Raji (cell line): ENCODE measurements around the gene ADRA1B.

ENCODE experiments used
- POLR2A ChIP-seq: IDR thresholded peaks from 2 replicates; pipeline ENCODE4 v1.6.1; 2011; ENCODE audit warnings: low read depth, low read length, control low read depth; ENCODE audit not compliant: insufficient read depth

ADRA1B gene

DNA sequence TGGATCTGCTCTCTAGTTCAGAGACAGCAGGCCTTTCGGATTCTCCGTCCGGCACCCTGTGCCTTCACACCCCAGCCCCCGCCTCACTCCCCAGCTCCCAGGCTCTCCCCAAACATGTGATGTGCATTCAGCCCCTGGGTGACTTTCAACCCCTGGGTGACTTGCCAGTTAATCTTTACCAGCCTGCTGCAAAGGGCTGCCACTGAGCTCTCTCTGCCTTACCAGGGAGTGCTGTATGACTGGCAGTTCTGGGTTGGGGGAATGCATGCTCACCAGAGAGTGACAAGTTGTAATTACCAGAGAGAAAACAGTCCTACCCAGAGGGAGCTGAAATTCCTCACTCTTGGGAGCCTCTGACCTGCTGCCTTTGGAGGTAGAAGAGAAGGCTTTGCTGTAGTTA, 4.9 kb upstream of the ADRA1B start:
- TF ChIP-seq POLR2A: no peak

DNA sequence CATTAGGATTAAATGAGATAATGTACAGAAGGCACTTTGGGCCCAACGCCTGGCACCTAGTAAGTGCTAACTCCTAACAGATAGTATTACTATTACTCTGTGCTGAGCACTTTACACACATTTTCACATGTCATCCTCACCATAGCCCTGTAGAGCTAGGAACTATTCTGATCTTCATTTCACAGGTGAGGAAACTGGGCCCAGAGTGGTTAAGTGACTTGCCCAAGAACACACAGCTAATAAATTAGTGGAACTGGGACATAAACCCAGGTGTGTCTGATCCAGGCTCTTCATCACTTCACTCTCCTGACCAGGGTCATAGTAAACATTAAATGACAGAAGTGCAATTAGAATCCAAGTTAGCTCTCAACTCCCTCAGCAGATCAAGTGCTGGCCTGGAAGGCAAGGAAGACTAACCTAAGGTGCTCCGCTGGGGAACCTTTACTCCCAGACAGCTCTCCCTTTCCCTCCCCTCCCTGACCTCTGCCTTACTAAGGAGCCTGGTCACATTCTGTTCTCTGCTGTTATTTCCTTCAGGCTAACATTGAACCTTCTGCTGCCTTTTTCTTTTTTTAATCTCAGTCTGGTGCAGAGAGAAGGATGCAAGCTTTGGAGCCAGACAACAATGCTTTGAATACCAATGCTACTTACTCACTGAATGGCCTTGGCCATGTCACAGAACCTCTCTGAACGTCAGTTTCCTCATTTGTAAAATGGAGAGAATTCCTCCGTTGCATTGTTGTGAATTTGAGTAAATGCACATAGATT, 4.1 kb upstream of the ADRA1B start:
- TF ChIP-seq POLR2A: no peak

DNA sequence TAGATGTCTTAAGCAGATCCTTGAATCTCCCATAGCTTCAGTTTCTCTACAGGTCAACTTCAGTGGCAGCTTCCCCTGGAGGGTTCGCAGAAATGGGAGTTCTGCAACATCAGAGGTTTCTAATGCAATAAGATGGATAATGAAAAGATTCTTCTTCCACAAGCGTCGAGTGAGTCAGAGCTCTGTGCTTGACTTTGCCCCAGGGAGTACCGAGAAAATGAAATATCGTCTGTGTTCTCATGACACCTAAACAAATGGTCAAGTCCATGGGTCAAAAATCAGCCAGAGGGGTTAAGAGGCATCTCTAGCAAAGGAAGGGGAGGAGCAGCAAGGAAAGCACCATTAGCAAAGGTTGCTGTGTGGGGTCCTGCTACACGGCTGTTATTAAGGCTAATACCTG, 3.2 kb upstream of the ADRA1B start:
- no peak for TF ChIP-seq POLR2A

DNA sequence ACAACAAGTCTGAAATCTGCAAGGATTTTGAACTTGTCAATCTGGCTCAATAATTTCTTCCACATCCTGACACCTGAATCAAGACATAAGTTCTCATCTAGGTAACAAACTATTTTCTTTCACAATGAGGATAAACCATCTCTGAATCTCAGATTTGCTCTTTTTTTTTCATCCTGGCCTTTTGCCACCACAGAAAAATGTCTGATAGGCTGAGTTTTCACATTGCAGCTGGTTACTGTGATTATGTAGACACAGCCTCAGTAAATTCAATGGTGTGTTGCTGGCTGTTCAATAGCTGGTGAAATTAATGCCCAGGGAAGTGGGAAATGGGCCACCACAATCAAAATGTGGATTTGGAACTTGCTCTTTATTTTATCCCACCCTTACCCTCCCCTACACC, 2.8 kb upstream of the ADRA1B start:
- TF ChIP-seq POLR2A: no peak

DNA sequence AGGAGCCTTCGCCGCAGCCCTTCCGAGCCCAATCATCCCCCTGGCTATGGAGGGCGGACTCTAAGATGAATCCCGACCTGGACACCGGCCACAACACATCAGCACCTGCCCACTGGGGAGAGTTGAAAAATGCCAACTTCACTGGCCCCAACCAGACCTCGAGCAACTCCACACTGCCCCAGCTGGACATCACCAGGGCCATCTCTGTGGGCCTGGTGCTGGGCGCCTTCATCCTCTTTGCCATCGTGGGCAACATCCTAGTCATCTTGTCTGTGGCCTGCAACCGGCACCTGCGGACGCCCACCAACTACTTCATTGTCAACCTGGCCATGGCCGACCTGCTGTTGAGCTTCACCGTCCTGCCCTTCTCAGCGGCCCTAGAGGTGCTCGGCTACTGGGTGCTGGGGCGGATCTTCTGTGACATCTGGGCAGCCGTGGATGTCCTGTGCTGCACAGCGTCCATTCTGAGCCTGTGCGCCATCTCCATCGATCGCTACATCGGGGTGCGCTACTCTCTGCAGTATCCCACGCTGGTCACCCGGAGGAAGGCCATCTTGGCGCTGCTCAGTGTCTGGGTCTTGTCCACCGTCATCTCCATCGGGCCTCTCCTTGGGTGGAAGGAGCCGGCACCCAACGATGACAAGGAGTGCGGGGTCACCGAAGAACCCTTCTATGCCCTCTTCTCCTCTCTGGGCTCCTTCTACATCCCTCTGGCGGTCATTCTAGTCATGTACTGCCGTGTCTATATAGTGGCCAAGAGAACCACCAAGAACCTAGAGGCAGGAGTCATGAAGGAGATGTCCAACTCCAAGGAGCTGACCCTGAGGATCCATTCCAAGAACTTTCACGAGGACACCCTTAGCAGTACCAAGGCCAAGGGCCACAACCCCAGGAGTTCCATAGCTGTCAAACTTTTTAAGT, 819 bp downstream of the ADRA1B start:
- no peak for TF ChIP-seq POLR2A

DNA sequence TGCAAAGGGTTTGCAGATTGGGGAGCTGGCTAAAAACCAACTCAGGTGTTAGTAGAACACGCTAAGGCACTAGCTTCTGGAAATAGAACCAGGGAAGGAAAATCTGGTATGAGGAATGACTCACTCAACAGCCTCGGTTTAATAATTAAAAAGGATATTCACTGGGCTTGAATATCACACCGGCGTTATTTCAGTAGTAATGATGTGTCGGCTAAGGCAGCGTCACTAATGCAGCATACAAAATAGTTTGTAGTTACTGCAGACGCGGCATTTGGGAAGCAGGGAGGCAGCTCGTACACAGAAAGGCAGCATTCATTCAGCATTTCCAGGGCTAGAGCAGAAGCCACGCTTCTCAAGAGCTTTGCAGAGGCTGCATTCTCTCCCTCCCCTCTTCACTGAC, 1.7 kb downstream of the ADRA1B start:
- no peak for TF ChIP-seq POLR2A

DNA sequence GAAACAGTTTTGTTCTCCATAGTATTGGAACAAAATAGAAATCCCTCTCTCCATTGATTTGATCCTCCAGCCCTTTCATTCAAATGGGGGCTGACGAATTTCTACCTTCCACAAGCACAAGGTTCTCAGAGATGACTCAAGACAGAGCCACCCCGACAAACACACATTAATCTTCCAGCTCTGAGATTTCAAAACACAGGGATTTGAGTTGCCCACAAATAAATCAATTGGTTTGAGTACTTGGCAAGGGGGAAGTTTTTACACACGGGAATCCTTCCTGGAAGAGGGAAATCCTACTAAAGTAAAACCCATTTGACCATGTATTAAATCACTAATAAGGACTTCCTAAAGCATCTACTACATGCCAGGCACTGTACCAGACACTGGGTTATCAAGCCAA, 5.4 kb downstream of the ADRA1B start:
- no peak for TF ChIP-seq POLR2A

DNA sequence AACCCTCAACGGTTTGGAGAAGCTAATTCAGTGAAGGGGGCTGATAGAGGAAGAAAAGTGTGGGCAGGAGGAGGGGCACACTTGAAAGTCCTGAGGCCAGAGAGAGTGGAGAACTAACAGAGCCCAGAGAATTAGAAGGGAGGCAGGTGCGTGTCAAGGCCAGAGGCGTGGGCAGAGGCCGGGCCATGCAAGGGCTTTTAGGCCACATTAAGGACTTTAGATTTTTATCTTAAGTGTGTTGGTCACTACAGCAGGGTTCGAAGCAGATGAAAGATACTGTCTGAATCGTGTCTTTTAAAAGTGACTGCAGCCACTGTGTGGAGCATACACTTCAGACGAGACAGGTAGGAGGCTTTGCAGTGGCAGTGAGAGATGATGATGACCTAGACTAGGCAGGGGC, 6.7 kb downstream of the ADRA1B start:
- no peak for TF ChIP-seq POLR2A

DNA sequence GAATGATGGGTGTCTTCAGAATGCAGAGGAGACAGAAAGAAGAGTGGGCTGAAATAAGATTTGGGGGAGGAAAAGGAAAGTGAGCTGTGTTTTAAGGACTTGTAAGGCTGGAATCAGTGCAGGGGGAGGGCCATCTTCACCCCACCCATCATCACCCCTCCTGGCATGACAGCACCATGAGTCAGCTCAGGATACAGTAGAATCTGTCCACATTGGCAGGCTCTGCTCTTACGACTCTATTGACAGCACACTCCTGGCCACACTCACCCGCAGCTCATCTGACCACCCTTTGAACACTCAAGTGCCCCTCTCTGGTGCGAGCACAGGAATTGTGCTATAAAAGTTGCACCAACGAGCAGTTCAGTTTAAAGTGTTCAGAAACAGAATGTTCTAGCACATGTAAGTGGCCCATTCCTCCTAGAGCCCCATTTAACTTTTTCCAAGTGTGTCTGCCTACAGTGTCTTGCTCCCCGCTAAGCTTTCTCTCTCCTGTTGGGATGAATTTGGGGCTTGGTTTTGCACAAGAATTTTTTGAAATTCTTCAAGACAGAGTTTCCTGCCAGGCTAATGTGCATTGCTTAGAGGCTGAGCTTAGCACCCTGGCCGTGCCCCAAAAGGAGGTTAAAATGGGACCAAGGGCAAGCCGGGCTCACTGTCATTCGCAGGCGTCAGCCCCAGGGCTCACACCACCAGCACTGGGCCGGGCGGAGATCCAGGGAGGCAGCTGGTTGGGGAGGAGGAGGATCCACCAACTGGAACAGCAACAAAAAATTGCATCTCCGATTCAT, 12.0 kb downstream of the ADRA1B start:
- no peak for TF ChIP-seq POLR2A

DNA sequence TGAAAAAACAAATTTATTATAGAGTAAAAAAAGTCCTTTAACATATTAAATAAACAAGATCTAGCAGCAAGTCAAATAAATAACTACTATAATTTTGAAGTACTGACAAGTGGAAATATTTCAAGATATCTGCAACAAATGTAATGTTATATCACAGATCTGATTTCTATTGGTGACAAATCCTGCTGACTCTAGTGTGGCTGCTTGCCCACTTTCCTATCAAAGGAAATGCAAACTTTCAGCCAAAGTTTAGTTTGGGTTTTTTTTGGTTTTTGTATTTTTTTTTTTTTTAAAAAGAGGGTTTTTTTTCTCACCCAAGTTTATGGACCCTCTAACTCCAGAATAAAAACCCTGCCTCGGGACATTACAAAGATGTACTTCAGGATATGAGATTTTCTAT, 12.9 kb downstream of the ADRA1B start:
- no peak for TF ChIP-seq POLR2A

DNA sequence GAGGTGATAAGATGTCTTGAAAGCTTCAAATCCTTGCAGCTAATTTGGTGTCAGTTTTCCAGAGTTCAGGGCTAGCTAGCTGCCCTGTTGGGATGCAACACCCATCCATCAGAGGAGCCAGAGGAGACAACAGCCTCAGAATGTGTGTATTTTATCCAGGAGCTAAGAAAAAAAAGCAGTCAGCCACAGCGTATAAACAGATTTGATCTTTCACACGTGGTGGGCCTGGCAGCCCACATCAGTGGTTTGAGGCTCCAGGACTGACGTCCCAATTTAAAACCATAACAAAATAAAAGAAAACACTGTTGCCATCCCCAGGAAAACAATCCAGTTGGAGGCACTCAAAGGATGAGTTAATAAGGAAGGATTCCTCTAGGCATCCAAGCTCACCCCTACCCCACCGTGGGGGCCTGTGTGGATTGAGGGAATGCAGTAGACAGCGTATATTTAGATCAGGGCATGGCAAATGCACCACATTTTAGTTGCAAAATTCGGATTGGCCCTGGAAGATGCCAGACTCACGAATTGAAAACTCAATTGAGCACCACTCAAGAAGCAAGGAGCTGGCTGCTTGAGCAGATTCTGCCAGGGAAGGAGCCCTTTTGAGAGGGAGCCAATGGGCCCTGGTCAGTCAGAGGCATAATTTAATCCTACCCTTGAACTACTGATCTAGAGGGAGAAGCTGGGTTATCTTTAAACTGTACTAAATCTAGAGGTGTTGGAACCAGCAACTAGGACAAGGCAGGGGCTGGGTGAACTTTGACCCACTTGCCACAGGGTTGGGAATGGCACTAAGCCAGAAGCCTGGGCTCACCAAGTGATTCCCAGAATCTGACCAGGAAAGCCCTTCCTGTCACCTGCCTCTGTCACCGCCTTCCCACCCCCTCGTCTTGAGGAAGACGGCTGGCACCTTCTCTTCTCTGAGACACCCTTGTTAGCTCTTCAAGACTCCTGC, 17.5 kb downstream of the ADRA1B start:
- no peak for TF ChIP-seq POLR2A

DNA sequence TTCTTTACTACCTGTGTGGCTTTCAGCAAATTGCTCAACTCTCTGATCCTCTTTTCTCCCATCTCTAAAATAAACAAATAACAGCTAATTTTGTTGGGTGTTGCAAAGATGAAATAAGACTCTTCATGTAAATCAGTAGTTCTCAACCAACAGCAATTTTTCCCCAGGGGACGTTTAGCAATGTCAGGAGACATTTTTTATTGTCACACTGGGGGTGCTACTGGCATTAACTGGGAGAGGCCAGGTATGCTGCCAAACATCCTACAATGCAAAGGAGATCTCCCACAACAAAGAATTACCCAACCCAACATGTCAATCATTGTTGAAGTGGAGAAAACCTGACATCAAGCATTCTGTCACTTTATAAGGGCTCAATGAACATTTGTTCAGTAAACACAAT, 19.7 kb downstream of the ADRA1B start:
- no peak for TF ChIP-seq POLR2A

DNA sequence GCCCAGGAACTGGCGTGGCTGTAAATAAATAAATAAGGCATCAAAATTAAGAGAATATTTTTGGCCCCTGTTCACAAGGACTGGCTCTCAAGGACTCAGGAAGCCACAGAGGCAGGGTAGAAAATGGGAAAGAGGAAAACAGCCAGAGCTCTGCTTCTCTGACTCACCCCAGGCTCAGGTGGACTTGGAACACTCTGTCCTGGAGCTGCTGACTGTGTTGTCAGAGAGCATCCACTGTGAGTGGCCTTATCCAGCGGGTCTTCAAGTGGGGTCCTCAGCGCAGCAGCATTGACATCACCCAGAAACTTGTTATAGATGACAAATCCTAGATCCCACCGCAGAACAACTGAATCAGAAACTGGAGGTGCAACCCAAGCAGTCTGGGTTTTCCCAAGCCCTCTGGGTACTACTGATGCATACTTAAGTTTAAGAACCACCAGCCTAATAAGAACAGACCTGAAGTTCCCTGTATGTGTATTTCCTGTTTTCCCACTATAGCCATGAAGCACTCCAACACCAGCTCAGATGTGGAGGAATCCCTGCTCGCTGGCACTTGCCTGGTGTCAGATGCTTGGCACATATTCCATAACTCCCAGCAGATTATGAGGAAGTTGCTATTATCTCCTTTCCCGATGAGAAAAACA, 20.5 kb downstream of the ADRA1B start:
- no peak for TF ChIP-seq POLR2A

DNA sequence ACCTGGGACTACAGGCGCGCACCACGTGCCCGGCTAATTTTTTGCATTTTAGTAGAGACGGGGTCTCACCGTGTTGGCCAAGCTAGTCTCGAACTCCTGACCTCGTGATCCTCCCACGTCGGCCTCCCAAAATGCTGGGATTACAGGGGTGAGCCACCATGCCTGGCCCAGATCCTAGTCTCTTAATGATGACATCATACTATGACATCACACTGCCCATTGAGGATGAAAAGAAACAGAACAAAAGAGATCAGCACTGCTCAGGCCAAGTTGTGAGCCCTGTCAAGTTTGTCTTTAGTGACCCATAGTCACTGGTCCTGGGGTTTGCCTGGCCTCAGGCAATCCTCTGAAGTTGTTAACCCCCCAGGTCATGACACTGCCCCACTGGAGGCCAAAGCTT, 21.3 kb downstream of the ADRA1B start:
- no peak for TF ChIP-seq POLR2A
